ENCODE data around the gene AHDC1. TPM values are rescaled to one million over a fixed set of nuclear protein-coding genes. Genes with fewer than 3 reads are reported as not detected.
A peak's percentile ranks its signal among the peaks of the same experiment; 100 is the strongest.

AHDC1 gene
- total RNA-seq, 1 donor from 2014 or later, result 10.8 TPM

- no peak for DNase-seq (ENCODE audit: low read depth)
- H3K4me3 ChIP-seq (ENCODE audit: low read depth, low read length), result no peak overlapping the region
- TF ChIP-seq, protein P1, sequence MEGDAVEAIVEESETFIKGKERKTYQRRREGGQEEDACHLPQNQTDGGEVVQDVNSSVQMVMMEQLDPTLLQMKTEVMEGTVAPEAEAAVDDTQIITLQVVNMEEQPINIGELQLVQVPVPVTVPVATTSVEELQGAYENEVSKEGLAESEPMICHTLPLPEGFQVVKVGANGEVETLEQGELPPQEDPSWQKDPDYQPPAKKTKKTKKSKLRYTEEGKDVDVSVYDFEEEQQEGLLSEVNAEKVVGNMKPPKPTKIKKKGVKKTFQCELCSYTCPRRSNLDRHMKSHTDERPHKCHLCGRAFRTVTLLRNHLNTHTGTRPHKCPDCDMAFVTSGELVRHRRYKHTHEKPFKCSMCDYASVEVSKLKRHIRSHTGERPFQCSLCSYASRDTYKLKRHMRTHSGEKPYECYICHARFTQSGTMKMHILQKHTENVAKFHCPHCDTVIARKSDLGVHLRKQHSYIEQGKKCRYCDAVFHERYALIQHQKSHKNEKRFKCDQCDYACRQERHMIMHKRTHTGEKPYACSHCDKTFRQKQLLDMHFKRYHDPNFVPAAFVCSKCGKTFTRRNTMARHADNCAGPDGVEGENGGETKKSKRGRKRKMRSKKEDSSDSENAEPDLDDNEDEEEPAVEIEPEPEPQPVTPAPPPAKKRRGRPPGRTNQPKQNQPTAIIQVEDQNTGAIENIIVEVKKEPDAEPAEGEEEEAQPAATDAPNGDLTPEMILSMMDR (conservative IDR thresholded peaks at IDR 0.05; ENCODE audit: low read depth, low read length), result no peak
Observed at GRCh38 chr1:27638047-27638734, 34.2 kb upstream of the AHDC1 start.

DNA sequence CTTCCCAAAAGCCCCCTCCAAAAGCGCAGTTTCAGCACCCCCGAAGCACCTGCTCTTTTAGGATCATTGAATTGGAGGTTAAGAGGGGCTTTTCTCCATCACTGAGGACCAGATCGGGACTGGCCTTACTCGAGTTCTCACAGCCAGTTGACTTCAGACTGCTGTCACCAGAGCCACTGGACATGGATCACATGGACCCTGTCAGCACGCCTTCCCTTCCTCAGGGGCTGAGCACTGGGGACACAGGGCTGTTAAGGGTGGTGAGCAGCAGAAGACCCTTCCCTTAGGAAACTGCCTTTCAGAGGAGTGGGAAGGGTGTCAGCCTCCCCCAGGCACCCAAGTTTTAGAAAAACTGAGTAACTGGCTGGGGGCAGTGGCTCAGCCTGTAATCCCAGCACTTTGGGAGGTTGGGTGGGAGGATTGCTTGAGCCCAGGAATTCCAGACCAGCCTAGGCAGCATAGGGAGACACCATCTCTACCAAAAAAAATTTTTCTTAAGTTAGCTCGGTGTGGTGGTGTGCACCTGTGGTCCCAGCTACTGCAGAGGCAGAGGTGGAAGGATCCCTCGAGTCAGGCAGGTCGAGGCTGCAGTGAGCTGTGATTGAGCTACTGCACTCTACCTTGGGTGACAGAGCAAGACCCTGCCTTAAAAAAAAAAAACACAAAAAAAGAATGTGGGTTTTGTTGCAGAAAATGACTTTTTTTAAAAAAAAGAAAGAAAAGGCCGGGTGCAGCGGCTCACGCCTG, 31.6 kb upstream of the AHDC1 start:
- DNase-seq (ENCODE audit: low read depth), result no peak
- TF ChIP-seq, protein P1 (conservative IDR thresholded peaks at IDR 0.05; ENCODE audit: low read depth, low read length), result no peak
- H3K4me3 ChIP-seq (ENCODE audit: low read depth, low read length), result no peak overlapping the region

DNA sequence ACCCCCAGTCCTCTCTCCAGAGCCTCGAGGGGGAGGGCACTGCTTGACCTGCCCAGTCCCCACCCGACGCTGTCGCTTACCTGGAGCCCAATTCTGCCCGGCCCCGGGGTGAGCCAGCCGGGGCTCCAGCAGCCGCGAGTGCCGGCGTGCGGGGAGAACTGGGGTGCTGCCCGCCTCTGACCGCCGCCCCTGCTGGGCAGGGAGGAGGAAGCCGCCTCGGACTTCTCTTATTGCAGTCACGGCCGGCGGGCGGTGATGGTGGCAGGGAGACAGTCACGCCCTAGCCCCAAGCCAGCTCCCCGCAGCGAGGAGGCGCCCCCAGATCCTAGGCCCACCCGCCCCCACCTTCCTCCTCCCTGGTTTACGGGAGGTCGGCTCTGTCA, 31.0 kb upstream of the AHDC1 start, which contains the start of gene FGR:
TSS of gene FGR (minus strand) at position 201 of the 383 bp plus-strand sequence. CDS start 11,269 bp downstream, outside the sequence.
- TF ChIP-seq, protein P1 (conservative IDR thresholded peaks at IDR 0.05; ENCODE audit: low read depth, low read length), result no peak
- peak within 1 kb of the TSS; percentile 31 for H3K4me3 ChIP-seq (ENCODE audit: low read depth, low read length)
- DNase-seq (ENCODE audit: low read depth), result no peak

- DNase-seq (ENCODE audit: low read depth), result no peak
- TF ChIP-seq, protein P1 (conservative IDR thresholded peaks at IDR 0.05; ENCODE audit: low read depth, low read length), result no peak
- peak overlapping the region; percentile 31 for H3K4me3 ChIP-seq (ENCODE audit: low read depth, low read length)
Observed at GRCh38 chr1:27634177-27634984, 30.4 kb upstream of the AHDC1 start.

DNA sequence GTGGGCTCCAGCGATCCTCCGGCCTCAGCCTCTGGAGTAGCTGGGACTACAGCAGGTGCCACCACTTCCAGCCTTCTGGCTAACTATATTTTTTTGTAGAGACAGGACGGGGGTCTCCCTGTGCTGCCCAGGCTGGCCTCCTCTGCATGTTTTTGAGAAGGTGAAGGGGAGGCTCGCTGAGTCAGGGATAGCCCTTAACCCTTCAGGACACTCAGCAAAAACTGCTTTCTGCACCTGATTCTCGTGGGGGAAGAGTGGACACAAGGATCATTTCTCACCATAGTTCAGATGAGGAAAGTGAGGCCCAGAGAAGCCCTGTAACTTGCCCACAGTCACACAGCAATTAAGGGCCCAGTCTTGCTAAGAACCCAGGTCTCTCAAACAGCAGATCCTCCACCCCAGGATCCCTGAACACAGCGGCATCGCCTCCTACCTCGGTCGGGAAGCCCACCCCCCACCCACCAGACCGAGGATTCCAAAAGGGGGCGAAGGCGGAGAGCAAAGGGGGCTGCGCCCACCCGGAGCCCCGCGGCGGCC, 29.8 kb upstream of the AHDC1 start:
- DNase-seq (ENCODE audit: low read depth), result no peak
- TF ChIP-seq, protein P1 (conservative IDR thresholded peaks at IDR 0.05; ENCODE audit: low read depth, low read length), result no peak
- H3K4me3 ChIP-seq (ENCODE audit: low read depth, low read length), result peak overlapping the region; percentile 31

- no peak for DNase-seq (ENCODE audit: low read depth)
- H3K4me3 ChIP-seq (ENCODE audit: low read depth, low read length), result no peak overlapping the region
- TF ChIP-seq, protein P1 (conservative IDR thresholded peaks at IDR 0.05; ENCODE audit: low read depth, low read length), result no peak
Observed at GRCh38 chr1:27633298-27633610, 29.3 kb upstream of the AHDC1 start.
